Bone marrow (tissue), 2 donors: ENCODE results near the gene RPS29.

ENCODE experiments used
- DNase-seq, 2 donors: peaks; one replicate each; lab custom pipeline; 2025; lab: John Stamatoyannopoulos, UW

The RPS29 gene

GRCh38 chr14:49550286-49551184 is 35.6 kb downstream of the RPS29 start:
- no peak for DNase-seq

GRCh38 chr14:49549881-49550280 is 36.3 kb downstream of the RPS29 start:
- DNase-seq = no peak

- no peak for DNase-seq
Observed at GRCh38 chr14:49549446-49549845, 36.7 kb downstream of the RPS29 start.

- no peak for DNase-seq
Observed at GRCh38 chr14:49546766-49547165, 39.4 kb downstream of the RPS29 start.

GRCh38 chr14:49545716-49546115 is 40.5 kb downstream of the RPS29 start:
- DNase-seq = no peak

GRCh38 chr14:49545071-49545470 is 41.1 kb downstream of the RPS29 start:
- no peak for DNase-seq

- DNase-seq = no peak
Observed at GRCh38 chr14:49541049-49541448, 45.1 kb downstream of the RPS29 start.

- DNase-seq = no peak
Observed at GRCh38 chr14:49538852-49539251, 47.3 kb downstream of the RPS29 start.
